Effector CD4-positive, alpha-beta T cell (primary cell): Measurements from ENCODE around the gene STK24.

Experiments used
- DNase-seq: peaks from one replicate; pipeline ENCODE4 v3.0.0-alpha.2; 2020

Gene STK24

DNA sequence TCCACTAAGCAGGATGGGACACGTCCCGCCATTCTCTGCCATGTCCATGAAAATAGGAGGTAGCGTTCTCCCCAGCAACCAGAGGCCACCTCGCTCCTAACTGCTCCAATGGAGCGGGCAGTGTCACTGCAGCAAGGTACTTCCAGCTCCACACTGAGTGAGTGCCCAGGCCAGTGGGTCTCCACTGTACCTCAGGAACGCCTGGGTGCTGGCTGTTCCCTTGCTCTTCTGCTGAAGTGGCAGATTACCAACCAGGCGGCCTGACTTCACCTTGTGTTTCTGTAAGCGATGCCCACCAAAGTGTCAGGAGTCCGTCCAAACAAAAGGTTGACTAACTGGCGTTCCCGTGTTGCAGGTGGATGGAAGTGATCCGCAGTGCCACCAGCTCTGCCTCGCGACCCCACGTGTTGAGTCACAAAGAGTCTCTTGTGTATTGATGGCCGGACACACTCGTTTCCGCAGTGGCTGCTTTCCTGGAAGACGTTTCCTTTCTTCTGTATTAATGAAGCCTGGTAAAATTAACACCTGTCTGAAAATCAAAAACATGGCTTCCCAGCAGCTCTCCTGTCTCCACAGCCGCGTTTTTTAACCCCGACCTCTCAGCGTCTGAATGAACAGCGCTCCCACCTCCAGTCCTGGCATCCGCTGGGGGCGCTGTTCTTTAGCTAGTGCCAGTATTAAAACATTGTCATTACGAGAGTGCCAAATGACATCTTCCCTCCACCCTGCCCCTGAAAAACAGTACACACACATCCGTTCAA is 128.8 kb downstream of the STK24 start:
- DNase-seq = no peak

DNA sequence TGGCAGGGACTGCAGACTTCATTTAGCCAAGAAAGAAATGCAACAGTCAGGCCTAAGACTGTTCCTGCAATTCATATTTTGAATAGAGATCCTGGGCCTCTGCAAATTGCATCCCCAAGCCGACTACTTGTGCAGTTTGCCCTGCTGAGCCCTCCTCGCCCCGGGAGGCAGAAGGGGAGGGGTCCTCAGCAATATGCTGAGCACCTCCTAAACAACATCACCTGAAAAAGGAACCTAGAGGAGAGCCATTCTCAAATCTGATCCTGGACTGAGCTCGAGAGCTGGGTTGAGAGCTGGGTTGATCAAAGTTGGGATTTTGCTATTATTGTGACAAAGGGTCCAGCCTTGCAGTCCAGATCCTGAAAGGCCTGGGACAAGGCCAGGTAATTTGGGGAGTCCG is 129.8 kb downstream of the STK24 start:
- DNase-seq = no peak

DNA sequence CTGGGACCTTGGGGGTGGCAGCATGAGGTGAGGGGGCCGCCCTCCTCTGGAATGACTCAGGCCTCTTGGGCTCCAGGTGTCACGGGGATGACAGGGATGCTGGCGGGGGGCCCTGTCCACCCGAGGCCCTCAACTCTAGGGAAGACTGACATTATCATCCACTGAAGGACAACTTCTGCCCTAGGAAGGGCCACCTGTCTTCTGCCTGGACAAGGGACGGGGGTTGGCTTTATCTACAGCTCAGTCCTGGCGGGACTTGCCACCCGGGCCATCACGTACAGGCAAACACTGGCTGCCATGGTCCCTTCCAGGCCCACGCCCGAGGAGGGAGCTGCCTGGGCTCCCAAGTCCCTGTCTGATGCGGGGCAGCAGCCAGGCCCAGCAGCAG is 130.7 kb downstream of the STK24 start:
- no peak for DNase-seq

DNA sequence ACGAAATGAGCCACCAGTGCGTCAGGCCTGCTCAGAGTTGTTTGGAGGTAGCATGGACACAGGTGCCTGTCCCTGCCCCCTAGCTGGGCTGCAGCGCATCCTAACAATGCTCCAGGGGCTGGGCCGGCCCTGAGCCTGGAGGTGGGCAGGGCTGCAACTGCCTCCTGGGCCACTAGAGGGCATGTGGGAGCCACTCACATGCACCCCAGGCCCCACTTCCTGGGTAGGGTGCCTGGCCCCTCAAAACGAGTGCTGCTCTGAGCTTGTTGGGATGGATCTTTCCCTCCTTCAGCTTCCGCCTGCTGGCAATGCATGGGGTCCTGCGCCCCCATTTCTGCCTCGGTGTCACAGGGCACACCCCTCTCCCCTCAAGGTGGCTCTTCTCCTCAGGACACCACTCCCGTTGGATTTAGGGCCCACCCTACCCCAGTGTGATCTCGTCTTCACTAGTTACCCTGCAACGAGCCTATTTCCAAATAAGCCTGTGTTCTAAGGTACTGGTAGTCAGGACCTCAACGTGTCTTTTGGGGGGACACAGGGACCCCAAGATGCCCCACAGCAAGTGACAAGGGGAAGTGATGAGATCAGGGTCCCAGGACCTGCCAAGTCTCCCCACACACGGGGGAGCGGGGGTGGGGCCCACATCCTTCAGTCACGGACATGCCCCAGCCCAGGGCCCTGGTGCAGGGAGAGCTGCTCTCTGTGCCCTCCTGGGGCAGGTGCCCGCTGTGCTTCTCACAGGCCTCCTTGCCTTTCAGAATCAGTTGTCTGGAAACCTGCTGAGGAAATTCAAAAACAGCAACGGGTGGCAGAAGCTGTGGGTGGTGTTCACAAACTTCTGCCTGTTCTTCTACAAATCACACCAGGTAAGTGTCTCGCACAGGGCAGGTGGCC is 131.3 kb downstream of the STK24 start:
- DNase-seq = peak; percentile 71

DNA sequence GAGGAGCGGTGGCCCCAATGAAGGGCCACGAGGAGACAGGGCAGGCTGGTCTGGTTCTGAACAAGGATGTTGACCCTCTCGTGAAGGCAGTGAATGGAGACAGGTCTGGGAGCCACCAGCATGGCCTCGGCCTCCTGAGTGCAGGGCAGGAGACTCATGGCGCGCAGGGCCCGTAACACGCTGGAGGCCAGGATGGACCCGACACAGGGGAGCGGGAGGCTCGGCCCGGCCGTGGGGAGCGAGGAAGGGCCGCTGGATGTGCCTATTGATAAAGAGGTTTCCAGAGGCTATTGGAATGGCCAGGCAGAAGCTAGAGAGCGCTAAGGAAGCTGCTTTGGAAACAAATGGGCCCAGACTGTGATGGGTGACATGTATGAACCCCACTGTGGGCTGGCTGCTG is 132.5 kb downstream of the STK24 start:
- no peak for DNase-seq

DNA sequence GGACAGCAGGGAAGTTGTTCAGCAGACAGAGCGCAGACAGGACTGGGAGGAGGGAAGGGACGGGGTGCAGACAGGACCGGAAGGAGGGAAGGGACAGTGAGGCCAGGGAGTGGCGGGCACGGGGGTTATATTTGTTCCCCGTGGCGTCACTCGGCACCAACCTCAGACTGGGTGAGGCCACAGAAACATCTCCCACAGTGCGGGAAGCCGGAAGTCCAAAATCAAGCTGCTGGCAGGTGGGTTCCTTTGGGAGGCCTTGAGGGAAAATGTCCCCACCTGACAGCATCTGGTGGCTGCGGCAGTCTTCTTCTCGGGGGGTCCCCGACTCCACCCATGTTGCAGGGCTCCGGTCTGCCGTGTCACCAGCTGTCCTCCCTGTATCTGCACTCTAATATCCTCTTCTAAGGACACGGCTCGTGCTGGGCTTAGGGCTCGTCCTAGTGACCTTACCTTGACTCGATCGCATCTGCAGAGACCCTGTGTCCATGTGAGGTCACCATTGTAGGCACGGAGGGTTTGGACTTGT is 133.0 kb downstream of the STK24 start:
- DNase-seq = no peak

DNA sequence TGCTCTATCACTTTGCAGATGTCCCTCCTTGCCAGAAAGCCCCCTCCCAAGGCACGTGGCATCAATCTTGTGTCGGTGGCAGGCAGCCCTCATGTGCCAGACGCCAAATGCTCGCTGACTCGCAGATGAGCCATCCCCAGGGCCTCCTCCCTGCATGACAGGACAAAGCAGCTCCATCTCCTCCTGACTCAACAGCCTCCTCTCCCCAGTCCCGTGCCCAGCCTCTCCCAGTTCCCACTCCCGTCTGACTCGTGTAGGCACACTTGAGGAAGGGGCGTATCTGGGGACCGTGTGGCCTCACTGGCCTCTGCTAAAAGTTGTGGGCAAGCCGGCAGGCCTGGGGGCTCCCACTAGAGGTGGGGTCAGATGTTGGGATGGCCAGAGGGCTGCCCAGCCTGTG is 133.6 kb downstream of the STK24 start:
- DNase-seq = no peak

DNA sequence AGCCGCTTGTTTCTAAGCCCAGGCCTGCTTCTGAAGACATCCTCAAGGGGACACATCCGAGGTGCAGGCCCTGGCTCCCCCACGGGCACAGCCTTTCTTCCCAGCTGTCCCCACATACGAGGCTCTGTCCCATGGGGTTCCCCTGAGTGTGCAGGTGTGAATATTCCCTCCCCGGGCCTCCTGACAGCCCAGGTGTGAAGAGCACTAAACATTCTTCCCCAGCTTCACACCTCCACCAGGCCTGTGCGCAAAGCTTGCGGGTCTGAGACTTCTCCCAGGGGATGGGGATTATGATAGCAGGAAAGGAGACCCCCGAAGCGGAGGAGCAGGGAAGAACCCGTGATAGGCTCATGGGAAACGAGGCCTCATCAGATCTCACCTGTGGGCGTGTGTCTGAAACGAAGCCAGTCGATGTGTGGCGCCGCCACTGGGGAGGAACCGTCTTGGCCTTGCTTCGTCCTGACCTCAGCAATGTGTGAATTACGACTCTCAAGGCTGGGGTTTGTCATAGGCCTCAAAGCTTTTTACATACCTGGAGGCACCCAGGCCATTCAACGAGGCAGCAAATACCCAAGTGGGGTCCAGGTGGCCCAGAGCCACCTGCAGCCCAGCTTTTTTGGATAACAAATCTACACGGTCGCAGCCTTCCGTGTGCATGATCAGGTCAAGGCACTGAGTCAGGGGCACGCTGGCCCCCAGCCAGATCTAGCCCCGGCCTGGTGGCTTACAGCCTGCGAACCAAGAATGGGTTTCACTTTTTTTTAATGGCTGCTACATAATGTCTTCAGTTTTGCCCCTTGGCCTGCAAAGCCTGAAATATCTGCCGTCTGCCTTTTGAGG is 134.3 kb downstream of the STK24 start:
- no peak for DNase-seq

DNA sequence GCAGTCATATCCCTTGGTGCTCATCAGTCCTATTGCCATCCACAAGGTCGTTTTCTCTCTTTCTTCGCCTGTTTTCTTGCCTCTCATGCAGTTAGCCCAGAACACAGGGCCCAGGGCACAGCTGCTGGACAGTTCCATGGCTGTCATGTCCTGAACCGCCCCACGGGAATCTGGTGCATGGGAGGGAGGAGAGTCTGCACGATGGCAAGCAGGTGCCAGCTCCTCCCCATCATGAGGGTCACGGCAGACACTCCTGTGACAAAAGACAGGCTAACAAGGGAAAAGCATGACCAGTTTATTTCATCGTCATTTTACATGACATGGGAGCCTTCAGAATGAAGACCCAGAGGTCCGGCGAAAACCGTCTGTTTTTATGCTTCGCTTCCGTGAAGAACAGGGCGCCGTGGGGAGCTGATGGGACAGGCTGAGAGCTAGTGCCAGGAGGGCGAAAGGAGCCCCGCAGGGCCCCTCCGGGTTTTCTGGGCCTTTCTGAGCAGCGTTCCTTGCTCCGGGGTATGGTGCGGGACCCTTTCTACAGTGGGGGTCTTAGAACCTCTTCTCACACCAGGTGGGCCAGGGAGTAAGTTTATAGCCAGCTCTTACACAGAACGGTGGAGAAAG is 135.7 kb downstream of the STK24 start:
- DNase-seq = no peak

DNA sequence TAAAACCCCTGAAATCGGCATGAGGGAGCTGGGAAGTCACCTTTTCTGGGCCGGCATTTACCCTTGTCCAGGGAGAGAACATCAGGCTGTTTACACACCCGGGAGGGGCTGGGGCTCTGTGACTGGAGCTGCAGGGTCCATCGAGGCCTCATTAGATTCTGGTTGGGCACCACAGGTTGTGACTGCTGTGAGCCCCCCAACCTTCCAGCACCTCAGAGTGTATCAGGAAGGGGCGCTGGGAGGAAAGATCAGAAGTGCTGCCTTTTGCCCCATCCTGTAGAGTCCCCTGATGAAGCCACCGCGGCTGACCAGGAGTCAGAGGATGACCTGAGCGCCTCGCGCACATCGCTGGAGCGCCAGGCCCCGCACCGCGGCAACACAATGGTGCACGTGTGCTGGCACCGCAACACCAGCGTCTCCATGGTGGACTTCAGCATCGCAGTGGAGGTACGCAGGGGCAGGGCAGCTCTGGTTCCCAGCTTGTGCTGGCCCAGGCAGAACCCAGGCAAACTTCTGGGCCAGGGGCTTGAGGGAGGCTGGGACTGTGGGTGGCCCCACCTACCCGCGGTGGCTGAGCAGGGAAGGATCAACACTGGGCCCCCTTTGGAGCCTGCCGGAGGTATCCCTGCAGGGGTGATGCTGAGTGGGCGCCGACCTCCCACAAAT is 136.4 kb downstream of the STK24 start:
- no peak for DNase-seq

DNA sequence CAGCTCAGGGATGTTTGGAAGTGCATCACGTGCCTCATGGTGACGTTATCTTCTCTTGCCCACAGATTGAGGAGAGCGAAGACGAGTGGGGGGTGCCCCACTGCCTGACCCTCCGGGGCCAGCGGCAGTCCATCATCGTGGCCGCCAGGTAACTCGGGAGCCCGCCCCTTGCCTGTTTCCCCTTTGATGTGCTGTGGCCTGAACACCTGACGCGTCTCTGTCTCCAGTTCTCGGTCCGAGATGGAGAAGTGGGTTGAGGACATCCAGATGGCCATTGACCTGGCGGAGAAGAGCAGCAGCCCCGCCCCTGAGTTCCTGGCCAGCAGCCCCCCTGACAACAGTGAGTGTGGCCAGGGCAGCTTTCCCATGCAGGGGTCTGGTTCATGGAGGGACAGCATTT is 137.0 kb downstream of the STK24 start:
- no peak for DNase-seq

DNA sequence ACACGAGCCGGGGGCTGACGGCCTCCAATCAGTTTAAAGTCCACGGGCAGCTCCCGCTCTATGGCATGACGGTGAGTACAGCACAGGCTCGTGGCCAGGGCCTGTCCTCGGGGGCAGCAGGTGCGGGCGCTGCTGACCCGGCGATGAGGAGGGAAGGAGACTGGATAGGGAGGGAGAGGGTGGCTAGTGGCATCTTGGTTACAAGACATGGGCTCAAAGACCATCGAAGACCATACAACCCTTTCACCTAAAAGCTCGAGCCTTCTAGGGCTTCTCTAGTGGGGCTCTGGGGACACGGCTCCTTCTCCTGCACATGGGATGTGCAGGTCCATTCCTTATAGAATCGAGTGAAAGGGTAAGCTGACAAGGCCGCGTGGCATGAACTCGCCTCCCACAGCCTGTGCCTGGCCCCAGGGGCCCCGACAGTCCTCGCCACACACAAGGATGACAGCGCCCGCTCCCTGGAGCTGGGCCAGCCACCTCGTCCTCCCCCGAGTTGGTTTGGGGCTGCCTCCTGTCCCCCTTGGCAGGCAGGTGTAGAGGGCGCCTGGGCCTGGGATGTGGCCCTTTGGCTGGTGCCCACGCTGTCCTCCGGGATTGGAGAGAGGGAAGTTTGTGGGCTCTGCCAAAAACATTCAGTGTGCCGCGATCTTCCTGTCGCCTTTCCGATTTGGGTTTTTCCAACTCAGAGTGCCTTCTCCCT is 137.6 kb downstream of the STK24 start:
- no peak for DNase-seq

DNA sequence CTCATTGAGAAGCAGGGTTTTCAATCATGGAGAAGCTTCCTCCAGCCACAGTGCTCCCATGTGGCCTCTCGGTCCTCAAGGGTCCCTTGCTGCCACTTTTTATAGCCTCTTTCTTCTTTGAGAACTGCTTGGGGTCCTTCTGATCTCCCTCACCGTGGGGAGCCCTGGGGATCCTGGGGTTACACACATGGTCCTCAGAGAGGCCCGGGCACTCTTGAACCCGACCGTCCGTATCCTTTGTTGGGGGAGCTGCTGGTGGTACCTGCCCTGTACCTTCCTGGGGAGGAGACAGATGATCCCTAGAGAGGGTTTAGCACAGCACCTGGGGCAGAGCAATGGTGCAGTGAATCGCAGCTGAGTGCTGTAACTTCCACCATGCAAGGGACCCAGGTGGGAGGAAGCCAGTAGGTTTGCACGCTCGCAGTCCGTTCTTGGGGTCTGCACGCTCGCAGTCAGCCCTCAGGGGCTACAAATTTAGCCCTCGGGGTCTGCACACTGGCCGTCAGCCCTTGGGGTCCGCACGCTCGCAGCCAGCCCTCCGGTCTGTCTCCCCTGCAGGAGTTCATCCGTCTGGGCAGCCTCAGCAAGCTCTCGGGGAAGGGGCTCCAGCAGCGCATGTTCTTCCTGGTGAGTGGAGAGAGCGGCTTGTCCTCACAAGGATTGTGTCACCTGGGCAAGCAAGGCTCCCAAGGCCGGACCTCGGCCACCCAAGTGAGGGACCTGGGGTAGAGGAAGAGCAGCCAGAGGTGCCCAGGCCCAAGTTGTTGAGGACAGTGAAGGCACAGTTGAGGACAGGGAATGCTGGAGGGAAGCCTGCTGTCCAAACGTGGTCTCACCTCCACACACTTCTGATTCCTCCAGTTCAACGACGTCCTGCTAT is 138.4 kb downstream of the STK24 start:
- no peak for DNase-seq

DNA sequence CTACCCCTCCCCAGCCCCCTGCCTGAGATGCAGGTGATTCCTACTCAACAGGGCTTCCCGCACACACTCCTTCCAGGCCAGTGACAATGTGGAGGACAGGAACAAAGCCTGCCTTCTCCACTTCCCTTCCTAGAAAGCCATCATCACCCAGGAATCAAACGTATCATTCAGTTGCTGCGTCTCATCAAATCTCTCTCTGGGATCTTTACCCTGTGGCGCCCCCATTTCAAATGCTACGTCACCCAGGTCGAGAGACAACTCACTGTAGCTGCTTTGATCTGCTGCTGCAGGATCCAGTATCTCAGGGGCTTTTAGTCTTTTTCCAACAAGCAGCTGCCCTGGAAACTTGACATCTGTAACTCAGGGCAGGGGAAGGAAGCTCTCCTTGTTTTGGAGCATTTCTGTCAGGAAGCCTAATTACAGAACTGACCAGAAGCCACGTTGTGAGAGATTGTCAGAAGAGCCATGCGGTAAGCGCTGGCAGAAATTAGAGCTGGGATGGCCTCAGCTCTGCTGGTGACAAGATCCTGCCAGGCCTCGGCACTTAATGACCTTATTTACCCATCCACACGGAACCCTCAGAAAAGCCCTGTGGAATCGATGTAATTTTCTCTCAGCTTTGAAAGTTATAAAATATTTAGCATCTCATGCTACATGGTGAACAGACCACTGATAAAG is 140.5 kb downstream of the STK24 start:
- no peak for DNase-seq

DNA sequence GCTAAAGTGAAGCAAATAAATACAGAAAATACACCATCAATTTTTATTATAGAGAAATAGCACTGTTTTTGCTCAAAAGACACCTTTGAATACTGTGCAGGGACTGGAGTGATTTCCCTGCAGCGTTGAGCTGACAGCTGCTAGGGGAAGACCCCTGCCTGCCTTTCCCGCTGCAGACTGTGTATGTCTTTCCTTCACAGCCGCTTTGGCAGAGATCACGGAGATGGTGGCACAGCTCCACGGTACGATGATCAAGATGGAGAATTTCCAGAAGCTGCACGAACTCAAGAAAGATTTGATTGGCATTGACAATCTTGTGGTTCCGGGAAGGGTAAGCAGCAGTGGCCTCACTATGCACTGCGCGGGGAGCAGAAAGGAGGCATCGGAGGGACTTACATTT is 141.5 kb downstream of the STK24 start:
- DNase-seq = no peak

DNA sequence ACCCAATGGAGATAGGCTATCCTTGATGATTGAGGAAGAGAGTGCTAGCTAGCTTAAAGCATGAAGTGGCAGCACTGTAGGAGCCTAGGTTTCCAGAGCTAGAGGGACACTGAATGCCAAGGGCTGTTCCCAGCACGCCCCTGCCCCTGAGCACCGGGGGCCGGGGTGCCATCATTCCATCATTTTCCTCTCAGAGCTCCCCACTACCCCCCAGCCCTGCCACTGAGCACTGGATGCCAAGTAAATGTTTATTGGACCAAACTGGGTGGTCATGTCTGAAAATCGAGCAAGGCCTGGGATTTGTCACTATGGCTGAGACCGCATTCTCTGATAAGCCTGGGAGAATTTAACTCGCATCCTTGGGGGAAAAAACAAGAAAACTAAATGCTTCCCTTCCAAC is 142.8 kb downstream of the STK24 start:
- DNase-seq = no peak

DNA sequence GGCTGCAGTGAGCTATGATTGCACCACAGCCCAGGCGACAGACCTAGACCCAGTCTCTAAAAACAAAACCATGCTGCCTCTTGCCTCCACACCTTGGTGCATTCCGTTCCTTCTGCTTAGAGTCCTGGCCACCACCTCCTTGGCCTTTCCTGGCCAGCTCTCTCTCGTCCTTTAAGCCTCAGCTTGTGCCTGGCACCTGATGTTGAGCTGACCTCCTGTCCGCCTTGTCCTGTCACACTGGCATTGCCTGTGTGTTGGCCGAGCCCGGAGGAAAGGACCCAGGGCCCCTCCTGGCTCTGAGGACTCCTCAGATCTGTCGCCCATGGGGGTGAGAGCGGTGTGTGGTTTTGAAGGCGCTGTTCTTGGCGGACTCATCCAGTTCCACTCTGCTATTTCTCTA is 143.3 kb downstream of the STK24 start:
- no peak for DNase-seq

DNA sequence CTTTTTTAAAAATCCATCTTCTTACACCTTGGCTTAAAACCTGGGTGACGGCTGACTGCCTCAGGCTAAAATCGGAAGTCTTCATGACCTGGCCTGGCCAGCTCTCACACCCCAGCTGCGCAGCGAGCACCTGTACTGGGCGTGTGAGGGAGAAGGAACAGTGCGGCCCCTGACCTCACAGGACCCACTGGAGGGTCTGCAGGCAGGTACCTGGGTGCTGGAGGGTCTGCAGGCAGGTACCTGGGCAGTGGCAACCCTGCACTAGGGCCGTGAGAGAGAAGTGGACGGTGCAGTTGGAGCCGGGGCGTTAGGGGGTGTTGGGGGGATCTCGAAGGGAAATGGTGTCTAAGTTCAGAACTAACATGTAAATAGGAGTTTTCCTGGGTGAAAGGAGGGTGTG is 144.3 kb downstream of the STK24 start:
- no peak for DNase-seq

DNA sequence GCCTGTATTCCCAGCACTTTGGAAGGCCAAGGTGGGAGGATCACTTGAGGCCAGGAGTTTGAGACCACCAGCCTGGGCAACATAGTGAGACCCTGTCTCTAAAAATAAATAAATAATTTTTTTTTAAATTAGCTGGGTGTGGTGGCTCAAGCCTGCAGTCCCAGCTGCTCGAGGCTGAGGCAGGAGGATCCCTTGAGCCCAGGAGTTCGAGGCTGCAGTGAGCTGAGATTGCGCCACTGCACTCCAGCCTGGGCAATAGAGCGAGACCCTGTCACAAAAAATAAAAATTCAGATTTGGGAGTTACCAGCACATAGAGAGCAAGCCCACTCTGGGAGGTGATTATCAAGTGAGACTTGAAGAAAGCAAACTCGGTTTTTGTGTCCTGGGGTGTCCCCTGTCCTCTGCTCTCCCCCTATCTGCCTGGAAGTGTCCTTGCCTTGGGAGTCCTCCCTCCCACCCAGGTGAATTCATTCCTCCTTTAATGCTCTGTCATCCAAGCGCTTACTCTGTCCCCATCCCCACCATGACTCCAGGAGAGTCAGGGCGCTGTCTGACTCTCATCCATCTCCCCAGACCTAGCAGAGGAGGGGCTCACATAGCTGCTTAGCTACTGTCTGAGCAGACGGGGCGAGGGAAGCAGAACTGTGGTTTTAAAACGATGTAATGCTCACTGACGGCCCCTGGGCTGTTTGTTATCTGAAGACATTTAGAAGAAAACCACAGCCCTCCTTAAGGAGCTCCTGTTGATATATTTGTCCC is 146.8 kb downstream of the STK24 start:
- no peak for DNase-seq
